Neural cell (in vitro differentiated cells): ENCODE measurements around the gene TLX2. TPM values are rescaled to one million over a fixed set of nuclear protein-coding genes. Genes with fewer than 3 reads are reported as not detected.

Source experiments
- H2AFZ ChIP-seq: fragments of 200-600, 300-800 bp; sonication (generic), shearing (Covaris generic); 2 replicates; pipeline ENCODE4 v1.6.0; 2014; ENCODE audit warnings: low read depth, mild to moderate bottlenecking, antibody characterized with exemption, low read length, moderate library complexity
- H3F3A ChIP-seq: fragments of 200-600 bp; shearing (Covaris generic); 2 replicates; pipeline ENCODE4 v1.6.1; 2016; ENCODE audit warnings: mild to moderate bottlenecking, moderate library complexity, mixed read lengths, antibody characterized with exemption, low read length; ENCODE audit not compliant: insufficient read depth, poor library complexity, severe bottlenecking
- H3K27ac ChIP-seq: fragments of 200-600, 300-800 bp; sonication (generic), shearing (Covaris generic); 2 replicates; pipeline ENCODE4 v1.5.1; 2014; ENCODE audit warnings: mild to moderate bottlenecking, low read length, moderate library complexity
- H3K27me3 ChIP-seq: fragments of 300-800, 200-600 bp; sonication (generic), shearing (Covaris generic); 2 replicates; pipeline ENCODE4 v1.6.0; 2014; ENCODE audit warnings: mild to moderate bottlenecking, low read depth, low read length, moderate library complexity; ENCODE audit not compliant: insufficient read depth
- H3K36me3 ChIP-seq: fragments of 300-800, 200-600 bp; sonication (generic), shearing (Covaris generic); 2 replicates; pipeline ENCODE4 v1.5.1; 2014; ENCODE audit warnings: mild to moderate bottlenecking, antibody characterized with exemption, low read length, moderate library complexity; ENCODE audit not compliant: insufficient read depth
- H3K4me2 ChIP-seq: fragments of 300-800, 200-600 bp; sonication (generic), shearing (Covaris generic); 2 replicates; pipeline ENCODE4 v1.6.0; 2014; ENCODE audit warnings: mild to moderate bottlenecking, low read length
- H3K4me3 ChIP-seq: fragments of 300-800, 200-600 bp; sonication (generic), shearing (Covaris generic); 2 replicates; pipeline ENCODE4 v1.5.1; 2014; ENCODE audit warnings: mild to moderate bottlenecking, low read length, moderate library complexity
- H3K79me2 ChIP-seq: fragments of 200-600 bp; shearing (Covaris generic); replicated peaks from 2 replicates; pipeline ENCODE4 v1.6.0; 2014; ENCODE audit warnings: mild to moderate bottlenecking, low read length, moderate library complexity; ENCODE audit not compliant: insufficient read depth
- H3K9ac ChIP-seq: fragments of 300-800, 200-600 bp; sonication (generic), shearing (Covaris generic); 2 replicates; pipeline ENCODE4 v1.6.1; 2016; ENCODE audit warnings: mild to moderate bottlenecking, low read length, mixed read lengths
- H3K9me2 ChIP-seq: fragments of 200-600 bp; shearing (Covaris generic); 2 replicates; pipeline ENCODE4 v1.6.1; 2016; ENCODE audit warnings: mild to moderate bottlenecking, low read length, mixed read lengths; ENCODE audit not compliant: insufficient read depth
- H3K9me3 ChIP-seq: fragments of 200-600, 300-800 bp; sonication (generic), shearing (Covaris generic); 2 replicates; pipeline ENCODE4 v1.6.1; 2016; ENCODE audit warnings: mild to moderate bottlenecking, mixed run types, low read length, moderate library complexity, mixed read lengths
- H4K20me1 ChIP-seq: fragments of 200-600 bp; shearing (Covaris generic); 2 replicates; pipeline ENCODE4 v1.6.1; 2016; ENCODE audit warnings: mild to moderate bottlenecking, mixed run types; ENCODE audit not compliant: insufficient read depth
- EZH2 ChIP-seq: fragments of 200-600, 300-800 bp; shearing (Covaris generic), sonication (generic); IDR thresholded peaks from 2 replicates; pipeline ENCODE4 v1.6.1; 2014; ENCODE audit warnings: antibody characterized with exemption, low read length, borderline replicate concordance, mild to moderate bottlenecking; ENCODE audit not compliant: insufficient read depth, poor library complexity, severe bottlenecking
- MXI1 ChIP-seq: fragments of 450-650 bp; conservative IDR thresholded peaks from 2 replicates; pipeline ENCODE4 v1.6.1; 2014; ENCODE audit warnings: antibody characterized with exemption, mild to moderate bottlenecking; ENCODE audit not compliant: poor library complexity, severe bottlenecking
- POLR2AphosphoS5 ChIP-seq: IDR thresholded peaks from 2 replicates; pipeline ENCODE4 v1.6.1; 2012
- REST ChIP-seq: IDR thresholded peaks from 2 replicates; pipeline ENCODE4 v1.6.1; 2012; ENCODE audit warnings: borderline replicate concordance
- SMC3 ChIP-seq: fragments of 450-650 bp; conservative IDR thresholded peaks from 2 replicates; pipeline ENCODE4 v1.6.1; 2014; ENCODE audit warnings: antibody characterized with exemption, mild to moderate bottlenecking, moderate library complexity; ENCODE audit not compliant: poor library complexity
- TAF1 ChIP-seq: IDR thresholded peaks from 2 replicates; pipeline ENCODE4 v1.6.1; 2012; ENCODE audit warnings: low read depth
- polyA plus RNA-seq: library from polyadenylated mRNA; depleted of rRNA; stranded (reverse); fragments of >200 nt; gene quantifications from 2 replicates; pipeline ENCODE4 v1.2.3, GENCODE V29; 2014

TLX2 gene
- polyA plus RNA-seq, 1 donor from 2014 or later: not detected

- Histone ChIP-seq H3K79me2 (no peaks in the 10 kb centered on the region), H3K4me2 (no peak overlapping the region)
- no peak for TF ChIP-seq POLR2AphosphoS5
- no peak for TF ChIP-seq MXI1
- TF ChIP-seq REST: no peak
These were observed 37.3 kb downstream of the TLX2 start for GRCh38 chr2:74551530-74551929.

GRCh38 chr2:74551942-74552913 lies 38.0 kb downstream of the TLX2 start:
- H3K9ac ChIP-seq: no peak overlapping the region

More at GRCh38 chr2:74551530-74551929, 37.3 kb downstream of the TLX2 start:
- Histone ChIP-seq H4K20me1 (no peaks in the 10 kb centered on the region), H3K4me3 (no peak overlapping the region), H2AFZ (no peak overlapping the region), H3K9me2 (no peaks in the 10 kb centered on the region), H3K27me3 (peaks cover 52% of the 10 kb centered on the region), H3K9me3 (no peaks in the 10 kb centered on the region), H3F3A (no peaks in the 10 kb centered on the region), H3K36me3 (no peaks in the 10 kb centered on the region), H3K9ac (no peak overlapping the region), H3K27ac (no peak overlapping the region)

More at GRCh38 chr2:74551942-74552913, 38.0 kb downstream of the TLX2 start:
- Histone ChIP-seq H3K9me2 (no peaks in the 10 kb centered on the region), H3K36me3 (no peaks in the 10 kb centered on the region), H2AFZ (no peak overlapping the region), H3K4me3 (peak overlapping the region; percentile 81), H3K27ac (no peak overlapping the region), H3K27me3 (peaks cover 52% of the 10 kb centered on the region), H3F3A (no peaks in the 10 kb centered on the region), H3K4me2 (peak overlapping the region; percentile 48), H3K79me2 (no peaks in the 10 kb centered on the region), H4K20me1 (no peaks in the 10 kb centered on the region), H3K9me3 (no peaks in the 10 kb centered on the region)
- TF ChIP-seq EZH2: no peak
- TF ChIP-seq REST: no peak
- no peak for TF ChIP-seq TAF1
- TF ChIP-seq MXI1: no peak
- TF ChIP-seq SMC3: no peak
- TF ChIP-seq POLR2AphosphoS5: no peak
